Hepatocyte (in vitro differentiated cells): ENCODE results near the gene SMCP.

Experiments used
- EZH2 ChIP-seq: fragments of 200-600 bp; sonication (generic); IDR thresholded peaks from 2 replicates; pipeline ENCODE4 v1.6.1; 2016; ENCODE audit warnings: antibody characterized with exemption, mild to moderate bottlenecking, borderline replicate concordance
- EZH2phosphoT487 ChIP-seq: fragments of 200-600 bp; sonication (generic); IDR thresholded peaks from one replicate; pipeline ENCODE4 v1.6.1; 2018; ENCODE audit warnings: antibody characterized with exemption, mild to moderate bottlenecking, low read depth, moderate library complexity; ENCODE audit not compliant: unreplicated experiment, severe bottlenecking
- TF ChIP-seq, protein P1 (sequence below): fragments of 200-600 bp; sonication (generic); IDR thresholded peaks from 2 replicates; pipeline ENCODE4 v1.5.1; 2016; ENCODE audit warnings: antibody characterized with exemption, mild to moderate bottlenecking; ENCODE audit not compliant: poor library complexity

GRCh38 chr1:152884506-152884905, 6.4 kb downstream of the SMCP start:
- TF ChIP-seq, protein P1, sequence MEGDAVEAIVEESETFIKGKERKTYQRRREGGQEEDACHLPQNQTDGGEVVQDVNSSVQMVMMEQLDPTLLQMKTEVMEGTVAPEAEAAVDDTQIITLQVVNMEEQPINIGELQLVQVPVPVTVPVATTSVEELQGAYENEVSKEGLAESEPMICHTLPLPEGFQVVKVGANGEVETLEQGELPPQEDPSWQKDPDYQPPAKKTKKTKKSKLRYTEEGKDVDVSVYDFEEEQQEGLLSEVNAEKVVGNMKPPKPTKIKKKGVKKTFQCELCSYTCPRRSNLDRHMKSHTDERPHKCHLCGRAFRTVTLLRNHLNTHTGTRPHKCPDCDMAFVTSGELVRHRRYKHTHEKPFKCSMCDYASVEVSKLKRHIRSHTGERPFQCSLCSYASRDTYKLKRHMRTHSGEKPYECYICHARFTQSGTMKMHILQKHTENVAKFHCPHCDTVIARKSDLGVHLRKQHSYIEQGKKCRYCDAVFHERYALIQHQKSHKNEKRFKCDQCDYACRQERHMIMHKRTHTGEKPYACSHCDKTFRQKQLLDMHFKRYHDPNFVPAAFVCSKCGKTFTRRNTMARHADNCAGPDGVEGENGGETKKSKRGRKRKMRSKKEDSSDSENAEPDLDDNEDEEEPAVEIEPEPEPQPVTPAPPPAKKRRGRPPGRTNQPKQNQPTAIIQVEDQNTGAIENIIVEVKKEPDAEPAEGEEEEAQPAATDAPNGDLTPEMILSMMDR = no peak
- TF ChIP-seq EZH2 (no peak), EZH2phosphoT487 (no peak)
